Neutrophil (primary cell): Measurements from ENCODE around the gene TPRG1.

Experiments used
- H3K27ac ChIP-seq: fragments of 200-600 bp; sonication (generic); 2 replicates; pipeline ENCODE4 v1.5.1; 2016; ENCODE audit warnings: mild to moderate bottlenecking, moderate library complexity
- H3K27me3 ChIP-seq: fragments of 200-600 bp; sonication (generic); 2 replicates; pipeline ENCODE4 v1.6.0; 2016; ENCODE audit warnings: mild to moderate bottlenecking
- H3K36me3 ChIP-seq: fragments of 200-600 bp; sonication (generic); 2 replicates; pipeline ENCODE4 v1.5.1; 2017
- H3K4me1 ChIP-seq, 2 experiments: fragments of 200-600 bp in 1 of 2; sonication (generic) in 1 of 2; 1 replicate in 1 of 2; 2 replicates in 1 of 2; pipeline versions ENCODE4 v1.5.1 to v1.6.1; 2013 to 2016; ENCODE audit warnings: low read depth in 1 of 2, low read length in 1 of 2, mild to moderate bottlenecking in 1 of 2, moderate library complexity in 1 of 2; ENCODE audit not compliant: control insufficient read depth in 1 of 2, insufficient read depth in 1 of 2
- H3K4me3 ChIP-seq, 2 experiments: fragments of 200-600 bp in 1 of 2; sonication (generic) in 1 of 2; 1 replicate in 1 of 2; 2 replicates in 1 of 2; pipeline ENCODE4 v1.5.1; 2013 to 2016; ENCODE audit warnings: low read depth in 1 of 2, low read length in 1 of 2, mild to moderate bottlenecking in 1 of 2, moderate library complexity in 1 of 2
- H3K9me3 ChIP-seq: fragments of 200-600 bp; sonication (generic); 2 replicates; pipeline ENCODE4 v1.5.1; 2016
- TF ChIP-seq, protein P1 (sequence below): fragments of 200-600 bp; sonication (generic); IDR thresholded peaks from 2 replicates; pipeline ENCODE4 v1.5.1; 2016; ENCODE audit warnings: antibody characterized with exemption

TPRG1 gene, protein sequence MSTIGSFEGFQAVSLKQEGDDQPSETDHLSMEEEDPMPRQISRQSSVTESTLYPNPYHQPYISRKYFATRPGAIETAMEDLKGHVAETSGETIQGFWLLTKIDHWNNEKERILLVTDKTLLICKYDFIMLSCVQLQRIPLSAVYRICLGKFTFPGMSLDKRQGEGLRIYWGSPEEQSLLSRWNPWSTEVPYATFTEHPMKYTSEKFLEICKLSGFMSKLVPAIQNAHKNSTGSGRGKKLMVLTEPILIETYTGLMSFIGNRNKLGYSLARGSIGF

DNA sequence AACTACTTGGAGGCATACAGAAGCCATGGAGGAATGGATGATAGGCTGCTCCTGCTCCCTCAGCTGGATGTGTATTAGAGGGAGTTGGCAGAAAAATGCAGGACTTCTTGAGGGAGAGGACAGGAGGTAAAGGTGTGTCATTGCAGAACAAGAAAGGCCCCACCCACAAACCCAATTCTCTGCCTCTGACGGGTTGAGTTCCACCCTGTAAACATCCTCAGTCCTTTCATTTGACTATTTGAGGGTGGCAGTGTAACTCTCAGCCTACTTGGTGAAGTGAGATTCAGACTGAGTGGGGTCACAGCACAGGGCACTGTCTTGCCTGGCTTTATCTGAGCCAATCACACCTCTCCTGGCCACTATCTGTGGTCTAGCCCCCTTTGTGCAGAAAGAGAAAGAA is at the start of gene TPRG1:
TSS of gene TPRG1 (plus strand) at position 265 of the 400 bp plus-strand sequence. CDS start 35,414 bp downstream, outside the sequence.
- TF ChIP-seq, protein P1, sequence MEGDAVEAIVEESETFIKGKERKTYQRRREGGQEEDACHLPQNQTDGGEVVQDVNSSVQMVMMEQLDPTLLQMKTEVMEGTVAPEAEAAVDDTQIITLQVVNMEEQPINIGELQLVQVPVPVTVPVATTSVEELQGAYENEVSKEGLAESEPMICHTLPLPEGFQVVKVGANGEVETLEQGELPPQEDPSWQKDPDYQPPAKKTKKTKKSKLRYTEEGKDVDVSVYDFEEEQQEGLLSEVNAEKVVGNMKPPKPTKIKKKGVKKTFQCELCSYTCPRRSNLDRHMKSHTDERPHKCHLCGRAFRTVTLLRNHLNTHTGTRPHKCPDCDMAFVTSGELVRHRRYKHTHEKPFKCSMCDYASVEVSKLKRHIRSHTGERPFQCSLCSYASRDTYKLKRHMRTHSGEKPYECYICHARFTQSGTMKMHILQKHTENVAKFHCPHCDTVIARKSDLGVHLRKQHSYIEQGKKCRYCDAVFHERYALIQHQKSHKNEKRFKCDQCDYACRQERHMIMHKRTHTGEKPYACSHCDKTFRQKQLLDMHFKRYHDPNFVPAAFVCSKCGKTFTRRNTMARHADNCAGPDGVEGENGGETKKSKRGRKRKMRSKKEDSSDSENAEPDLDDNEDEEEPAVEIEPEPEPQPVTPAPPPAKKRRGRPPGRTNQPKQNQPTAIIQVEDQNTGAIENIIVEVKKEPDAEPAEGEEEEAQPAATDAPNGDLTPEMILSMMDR: no peak
- Histone ChIP-seq H3K27ac (no peak within 1 kb of the TSS), H3K27me3 (no peaks in the 10 kb centered on the region), H3K36me3 (no peaks in the 10 kb centered on the region), H3K4me3 (no peak within 1 kb of the TSS), H3K4me1 (no peaks in the 10 kb centered on the region), H3K9me3 (no peaks in the 10 kb centered on the region)

DNA sequence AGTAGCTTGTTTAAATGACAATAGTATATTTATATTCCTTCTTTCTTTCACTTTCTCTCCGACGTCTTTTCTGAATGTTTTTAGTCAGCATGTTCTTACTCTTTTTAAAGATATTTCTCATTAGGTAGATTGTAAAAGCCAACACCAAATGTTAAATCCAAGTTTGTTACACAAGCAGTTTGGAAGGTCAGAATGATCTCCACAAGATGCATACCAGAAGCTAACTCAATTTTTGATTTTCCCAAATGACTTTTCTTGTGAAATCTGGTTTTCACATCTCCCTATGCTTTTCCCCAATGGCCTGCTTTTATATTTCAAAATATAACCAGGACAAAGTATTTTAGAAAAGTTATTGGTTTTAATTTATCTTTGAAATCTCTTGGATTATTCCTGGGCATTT is 49.7 kb upstream of the TPRG1 start:
- Histone ChIP-seq H3K27me3 (no peaks in the 10 kb centered on the region), H3K27ac (peak overlapping the region; percentile 79), H3K4me1 (peaks cover 12 to 20% of the 10 kb centered on the region in 2 experiments), H3K4me3 (no peak overlapping the region), H3K36me3 (no peaks in the 10 kb centered on the region), H3K9me3 (peaks cover 6% of the 10 kb centered on the region)
- TF ChIP-seq, protein P1: no peak

DNA sequence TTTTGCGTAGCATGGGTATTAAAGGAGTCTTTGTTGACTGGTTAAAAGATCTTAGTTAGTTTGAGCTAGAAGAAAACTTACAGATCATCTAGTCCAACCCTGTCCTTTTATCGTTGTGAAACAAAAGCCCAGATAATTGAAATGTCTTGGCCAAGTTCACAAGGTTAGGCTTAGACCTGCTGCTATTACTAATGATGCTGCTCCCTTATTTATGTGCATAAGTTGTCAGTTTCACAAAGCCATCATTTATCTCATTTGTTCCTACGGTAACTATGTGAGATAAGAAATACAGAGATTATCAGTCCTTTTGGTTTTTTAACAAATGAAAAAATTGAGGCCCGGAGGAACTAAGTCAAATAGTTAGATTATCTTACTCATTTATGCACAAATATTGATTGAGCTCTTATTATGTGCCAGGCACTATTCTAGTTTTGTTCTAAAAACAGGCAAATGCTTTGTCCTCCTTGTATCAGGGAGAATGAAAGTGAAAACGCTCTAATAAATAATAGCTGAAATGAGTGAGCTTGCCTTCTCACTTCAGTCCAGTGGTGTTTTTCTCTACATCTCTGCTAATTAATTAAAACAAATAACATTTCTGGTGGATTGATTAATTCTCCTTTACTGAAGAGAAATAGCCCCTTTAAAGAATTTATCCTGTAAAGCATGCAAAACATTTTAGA is 49.1 kb upstream of the TPRG1 start:
- H3K27ac ChIP-seq: no peak overlapping the region
- H3K9me3 ChIP-seq: peaks cover 6% of the 10 kb centered on the region
- no peaks in the 10 kb centered on the region for H3K27me3 ChIP-seq
- no peak overlapping the region for H3K4me3 ChIP-seq
- H3K36me3 ChIP-seq: no peaks in the 10 kb centered on the region
- TF ChIP-seq, protein P1: no peak
- peaks cover 12 to 20% of the 10 kb centered on the region in 2 experiments for H3K4me1 ChIP-seq

DNA sequence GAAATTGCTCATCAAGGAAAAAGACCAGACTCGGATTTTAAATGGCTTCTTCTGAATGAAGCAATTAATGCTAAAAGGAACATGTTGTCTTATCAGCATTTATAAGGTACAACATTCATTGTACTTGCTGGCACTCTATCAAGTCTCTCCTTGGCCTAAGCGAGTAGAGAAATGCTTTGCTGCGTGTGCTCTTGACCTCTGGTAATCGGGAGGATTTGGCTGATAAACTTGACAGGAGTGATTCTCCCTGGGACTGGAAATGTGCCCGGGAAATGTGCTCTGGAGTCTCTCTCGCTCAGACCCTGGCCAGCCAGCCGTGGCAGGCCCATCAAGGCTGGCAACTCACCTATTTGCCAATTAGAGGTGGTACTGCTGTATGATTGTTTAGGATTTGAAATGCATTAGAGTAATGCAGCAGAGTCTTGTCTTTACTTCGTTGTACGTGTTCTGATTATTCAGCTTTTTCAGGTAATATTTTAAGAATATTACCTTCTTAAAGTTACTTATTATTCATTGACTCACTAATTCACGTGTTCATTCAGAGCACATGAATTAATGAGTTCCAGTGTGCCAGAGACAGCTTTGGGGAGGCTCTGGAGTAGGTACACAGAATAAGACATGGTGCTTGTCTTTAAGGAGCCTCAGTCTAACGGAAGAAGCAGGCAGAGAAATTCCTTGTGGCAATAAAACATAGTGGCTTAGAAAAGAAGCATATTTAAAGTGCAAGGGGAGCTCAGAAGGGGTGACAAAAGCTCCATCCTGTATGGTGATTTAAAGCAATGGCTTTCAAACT is 48.0 kb upstream of the TPRG1 start:
- Histone ChIP-seq H3K4me3 (no peak overlapping the region), H3K36me3 (no peaks in the 10 kb centered on the region), H3K27me3 (no peaks in the 10 kb centered on the region), H3K4me1 (peaks cover 12 to 20% of the 10 kb centered on the region in 2 experiments), H3K9me3 (peaks cover 6% of the 10 kb centered on the region), H3K27ac (no peak overlapping the region)
- TF ChIP-seq, protein P1: no peak

DNA sequence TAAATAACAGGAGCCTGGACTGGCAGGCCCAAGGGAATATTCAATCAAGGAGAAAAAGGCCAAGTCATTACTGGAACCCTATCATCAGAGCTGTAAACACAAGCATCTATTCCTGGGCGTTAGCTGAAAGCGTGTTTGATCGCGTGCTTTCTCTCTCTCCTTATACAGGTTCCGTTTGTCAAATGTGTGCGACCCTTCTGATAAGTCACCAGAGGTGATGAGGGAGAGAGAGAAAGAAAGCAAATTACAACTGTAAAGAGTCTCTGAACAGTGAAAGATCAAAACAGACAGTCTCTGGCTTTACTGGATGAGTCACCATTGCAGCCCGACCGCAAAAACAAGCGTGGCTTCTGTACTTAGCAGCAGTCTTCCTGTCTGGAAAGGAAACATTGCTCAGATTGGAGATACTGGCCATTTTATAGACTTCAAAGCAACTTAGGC is 39.5 kb upstream of the TPRG1 start:
- Histone ChIP-seq H3K36me3 (no peaks in the 10 kb centered on the region), H3K9me3 (no peaks in the 10 kb centered on the region), H3K27ac (peak overlapping the region; percentile 73), H3K4me1 (peaks cover 23 to 25% of the 10 kb centered on the region in 2 experiments), H3K27me3 (peaks cover 16% of the 10 kb centered on the region), H3K4me3 (peak overlapping the region; percentile 19 to 33)
- TF ChIP-seq, protein P1: no peak
